Effector memory CD4-positive, alpha-beta T cell (primary cell): ENCODE data around the gene TAF1D.

Experiments used
- DNase-seq, 3 donors: peaks; one replicate each; pipeline ENCODE4 v3.0.0-alpha.2; 2020
- H3K27ac ChIP-seq: 2 replicates; pipeline ENCODE4 v1.7.0; 2013; ENCODE audit warnings: mild to moderate bottlenecking, low read length, moderate library complexity; ENCODE audit not compliant: insufficient read depth, poor library complexity, severe bottlenecking
- H3K27me3 ChIP-seq: replicated peaks from 2 replicates; pipeline ENCODE4 v1.7.0; 2013; ENCODE audit warnings: mild to moderate bottlenecking, low read length; ENCODE audit not compliant: insufficient read depth, control insufficient read depth, poor library complexity, severe bottlenecking
- H3K36me3 ChIP-seq: 2 replicates; pipeline ENCODE4 v1.7.0; 2013; ENCODE audit warnings: mild to moderate bottlenecking, low read length, moderate library complexity; ENCODE audit not compliant: control insufficient read depth, insufficient read depth
- H3K4me1 ChIP-seq: 2 replicates; pipeline ENCODE4 v1.7.0; 2013; ENCODE audit warnings: low read length, mild to moderate bottlenecking; ENCODE audit not compliant: control insufficient read depth, insufficient read depth, poor library complexity, severe bottlenecking
- H3K4me3 ChIP-seq: 2 replicates; pipeline ENCODE4 v1.7.0; 2013; ENCODE audit warnings: low read length, low read depth, mild to moderate bottlenecking; ENCODE audit not compliant: insufficient read depth, poor library complexity, severe bottlenecking
- H3K9me3 ChIP-seq: 2 replicates; pipeline ENCODE4 v1.7.0; 2013; ENCODE audit warnings: mild to moderate bottlenecking, low read length, moderate library complexity; ENCODE audit not compliant: control insufficient read depth

The TAF1D gene

GRCh38 chr11:93738647-93739081 lies 2.6 kb downstream of the TAF1D start:
- Histone ChIP-seq H3K36me3 (peaks cover 35% of the 10 kb centered on the region), H3K27me3 (no peaks in the 10 kb centered on the region), H3K4me3 (peak overlapping the region; percentile 18), H3K4me1 (peaks cover 32% of the 10 kb centered on the region), H3K27ac (peak overlapping the region; percentile 97), H3K9me3 (no peaks in the 10 kb centered on the region)
- DNase-seq = no peak

- Histone ChIP-seq H3K4me3 (peak overlapping the region; percentile 18), H3K9me3 (no peaks in the 10 kb centered on the region), H3K36me3 (peaks cover 42% of the 10 kb centered on the region), H3K27ac (peak overlapping the region; percentile 97), H3K27me3 (no peaks in the 10 kb centered on the region), H3K4me1 (peaks cover 36% of the 10 kb centered on the region)
- no peak for DNase-seq
These were observed 3.2 kb downstream of the TAF1D start for GRCh38 chr11:93737904-93738612.

GRCh38 chr11:93736129-93736528 lies 5.2 kb downstream of the TAF1D start:
- H3K27ac ChIP-seq = no peak overlapping the region
- no peak for DNase-seq
- no peaks in the 10 kb centered on the region for H3K27me3 ChIP-seq
- H3K4me3 ChIP-seq = no peak overlapping the region
- H3K36me3 ChIP-seq = peaks cover 60% of the 10 kb centered on the region
- H3K4me1 ChIP-seq = peaks cover 36% of the 10 kb centered on the region
- no peaks in the 10 kb centered on the region for H3K9me3 ChIP-seq

- no peak for DNase-seq
- no peak overlapping the region for H3K27ac ChIP-seq
- peaks cover 36% of the 10 kb centered on the region for H3K4me1 ChIP-seq
- H3K27me3 ChIP-seq = no peaks in the 10 kb centered on the region
- H3K36me3 ChIP-seq = peaks cover 64% of the 10 kb centered on the region
- H3K9me3 ChIP-seq = no peaks in the 10 kb centered on the region
- H3K4me3 ChIP-seq = no peak overlapping the region
These were observed 5.7 kb downstream of the TAF1D start for GRCh38 chr11:93735627-93736026.

GRCh38 chr11:93734427-93735222 lies 6.7 kb downstream of the TAF1D start:
- H3K27ac ChIP-seq = no peak overlapping the region
- H3K4me1 ChIP-seq = peaks cover 32% of the 10 kb centered on the region
- DNase-seq = no peak
- no peaks in the 10 kb centered on the region for H3K9me3 ChIP-seq
- H3K4me3 ChIP-seq = no peak overlapping the region
- H3K36me3 ChIP-seq = peaks cover 74% of the 10 kb centered on the region
- H3K27me3 ChIP-seq = no peaks in the 10 kb centered on the region

GRCh38 chr11:93733474-93733873 lies 7.8 kb downstream of the TAF1D start:
- peaks cover 86% of the 10 kb centered on the region for H3K36me3 ChIP-seq
- H3K9me3 ChIP-seq = no peaks in the 10 kb centered on the region
- DNase-seq = no peak
- H3K4me3 ChIP-seq = no peak overlapping the region
- H3K27ac ChIP-seq = no peak overlapping the region
- H3K4me1 ChIP-seq = peaks cover 20% of the 10 kb centered on the region
- no peaks in the 10 kb centered on the region for H3K27me3 ChIP-seq

- H3K36me3 ChIP-seq = peaks cover 87% of the 10 kb centered on the region
- H3K4me1 ChIP-seq = peaks cover 9% of the 10 kb centered on the region
- H3K4me3 ChIP-seq = no peak overlapping the region
- H3K27me3 ChIP-seq = no peaks in the 10 kb centered on the region
- DNase-seq = no peak
- H3K9me3 ChIP-seq = no peaks in the 10 kb centered on the region
- H3K27ac ChIP-seq = no peak overlapping the region
These were observed 8.9 kb downstream of the TAF1D start for GRCh38 chr11:93732237-93732892.

- Histone ChIP-seq H3K4me3 (no peak overlapping the region), H3K4me1 (peaks cover 5% of the 10 kb centered on the region), H3K9me3 (no peaks in the 10 kb centered on the region), H3K36me3 (peaks cover 74% of the 10 kb centered on the region), H3K27me3 (no peaks in the 10 kb centered on the region), H3K27ac (no peak overlapping the region)
- DNase-seq = no peak
These were observed 10.9 kb downstream of the TAF1D start for GRCh38 chr11:93730108-93731107.

GRCh38 chr11:93729129-93729616 lies 12.1 kb downstream of the TAF1D start:
- H3K4me1 ChIP-seq = peaks cover 5% of the 10 kb centered on the region
- H3K27me3 ChIP-seq = no peaks in the 10 kb centered on the region
- no peaks in the 10 kb centered on the region for H3K9me3 ChIP-seq
- no peak for DNase-seq
- no peak overlapping the region for H3K4me3 ChIP-seq
- H3K36me3 ChIP-seq = peaks cover 67% of the 10 kb centered on the region
- H3K27ac ChIP-seq = no peak overlapping the region
